ENCODE data around the gene TUBG1. TPM values are rescaled to one million over a fixed set of nuclear protein-coding genes. Genes with fewer than 3 reads are reported as not detected.
A peak's percentile ranks its signal among the peaks of the same experiment; 100 is the strongest.

TUBG1 gene
- total RNA-seq, 1 experiment from 2014 or later: 139 TPM

GRCh38 chr17:42577532-42578281 is 31.8 kb upstream of the TUBG1 start, which contains the start of gene PSMC3IP:
Gene PSMC3IP, minus strand, starts transcription at chr17:42577729. Its CDS starts 43 bp downstream, at chr17:42577686.
- ATAC-seq (peak; percentile 86), DNase-seq (ENCODE audit: low read depth, low spot score) (peak; percentile 87)
- POLR2A ChIA-PET: interaction anchor here (0.9 to 2.0 kb wide), 12 partner anchors 8 to 195 kb away, joined by 3 to 13 read pairs (median 4); partner anchors contain the start of genes CCR10, MLX and VPS25
- H3K4me3 ChIP-seq (replicated peaks in 1 of 2; ENCODE audit: low read depth in 1 of 2, low read length in 2 of 2): peak within 1 kb of the TSS; percentile 72 to 99
- BruUV-seq (replicated peaks): TSS peak; percentile 80
- H3K27ac ChIP-seq (ENCODE audit: low read depth, low read length): peak within 1 kb of the TSS; percentile 95
- H4K20me1 ChIP-seq (ENCODE audit: insufficient read depth): no peaks in the 10 kb centered on the region
- CTCF ChIA-PET: interaction anchor here (0.9 to 4.4 kb wide), 33 partner anchors 8 to 420 kb away, joined by 3 to 136 read pairs (median 4); partner anchors contain the start of genes CNTD1, CNTNAP1, COA3 and MLX
- H3K27me3 ChIP-seq (ENCODE audit: insufficient read depth, low read length): no peaks in the 10 kb centered on the region
- TF ChIP-seq CEBPB (IDR thresholded peaks at IDR 0.05; ENCODE audit: low read depth): no peak
- peak; percentile 88 for TF ChIP-seq SIN3A (IDR thresholded peaks at IDR 0.05; ENCODE audit: low read depth)
- peak; percentile 71 for TF ChIP-seq EGR1 (IDR thresholded peaks at IDR 0.05; ENCODE audit: low read depth)
- TF ChIP-seq ZFX (IDR thresholded peaks at IDR 0.05): peak; percentile 74
- TF ChIP-seq SP1 (IDR thresholded peaks at IDR 0.05; ENCODE audit: low read depth): peak; percentile 87
- peak; percentile 87 for TF ChIP-seq POLR2AphosphoS5 (IDR thresholded peaks at IDR 0.05; ENCODE audit: low read depth, low read length)
- no peak for TF ChIP-seq TCF7L2 (IDR thresholded peaks at IDR 0.05; ENCODE audit: borderline replicate concordance, extremely low read depth, insufficient read depth, insufficient read length)
- peak; percentile 58 for TF ChIP-seq SRF (IDR thresholded peaks at IDR 0.05; ENCODE audit: low read depth)
- TF ChIP-seq, protein P1, sequence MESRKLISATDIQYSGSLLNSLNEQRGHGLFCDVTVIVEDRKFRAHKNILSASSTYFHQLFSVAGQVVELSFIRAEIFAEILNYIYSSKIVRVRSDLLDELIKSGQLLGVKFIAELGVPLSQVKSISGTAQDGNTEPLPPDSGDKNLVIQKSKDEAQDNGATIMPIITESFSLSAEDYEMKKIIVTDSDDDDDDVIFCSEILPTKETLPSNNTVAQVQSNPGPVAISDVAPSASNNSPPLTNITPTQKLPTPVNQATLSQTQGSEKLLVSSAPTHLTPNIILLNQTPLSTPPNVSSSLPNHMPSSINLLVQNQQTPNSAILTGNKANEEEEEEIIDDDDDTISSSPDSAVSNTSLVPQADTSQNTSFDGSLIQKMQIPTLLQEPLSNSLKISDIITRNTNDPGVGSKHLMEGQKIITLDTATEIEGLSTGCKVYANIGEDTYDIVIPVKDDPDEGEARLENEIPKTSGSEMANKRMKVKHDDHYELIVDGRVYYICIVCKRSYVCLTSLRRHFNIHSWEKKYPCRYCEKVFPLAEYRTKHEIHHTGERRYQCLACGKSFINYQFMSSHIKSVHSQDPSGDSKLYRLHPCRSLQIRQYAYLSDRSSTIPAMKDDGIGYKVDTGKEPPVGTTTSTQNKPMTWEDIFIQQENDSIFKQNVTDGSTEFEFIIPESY (IDR thresholded peaks at IDR 0.05; ENCODE audit: extremely low read depth, insufficient replicate concordance, low read length): peak; percentile 67
- TF ChIP-seq YY1 (IDR thresholded peaks at IDR 0.05; ENCODE audit: extremely low read depth, insufficient replicate concordance, low read depth, low read length): no peak
- no peak for TF ChIP-seq CBX3 (IDR thresholded peaks at IDR 0.05; ENCODE audit: low read depth)
- TF ChIP-seq, protein P2, sequence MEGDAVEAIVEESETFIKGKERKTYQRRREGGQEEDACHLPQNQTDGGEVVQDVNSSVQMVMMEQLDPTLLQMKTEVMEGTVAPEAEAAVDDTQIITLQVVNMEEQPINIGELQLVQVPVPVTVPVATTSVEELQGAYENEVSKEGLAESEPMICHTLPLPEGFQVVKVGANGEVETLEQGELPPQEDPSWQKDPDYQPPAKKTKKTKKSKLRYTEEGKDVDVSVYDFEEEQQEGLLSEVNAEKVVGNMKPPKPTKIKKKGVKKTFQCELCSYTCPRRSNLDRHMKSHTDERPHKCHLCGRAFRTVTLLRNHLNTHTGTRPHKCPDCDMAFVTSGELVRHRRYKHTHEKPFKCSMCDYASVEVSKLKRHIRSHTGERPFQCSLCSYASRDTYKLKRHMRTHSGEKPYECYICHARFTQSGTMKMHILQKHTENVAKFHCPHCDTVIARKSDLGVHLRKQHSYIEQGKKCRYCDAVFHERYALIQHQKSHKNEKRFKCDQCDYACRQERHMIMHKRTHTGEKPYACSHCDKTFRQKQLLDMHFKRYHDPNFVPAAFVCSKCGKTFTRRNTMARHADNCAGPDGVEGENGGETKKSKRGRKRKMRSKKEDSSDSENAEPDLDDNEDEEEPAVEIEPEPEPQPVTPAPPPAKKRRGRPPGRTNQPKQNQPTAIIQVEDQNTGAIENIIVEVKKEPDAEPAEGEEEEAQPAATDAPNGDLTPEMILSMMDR (IDR thresholded peaks at IDR 0.05 in 2 of 3, conservative IDR thresholded peaks at IDR 0.05 in 1 of 3; ENCODE audit: borderline replicate concordance in 1 of 3, insufficient read depth in 1 of 3, low read depth in 2 of 3, low read length in 2 of 3): peak in 2 of 3 experiments; percentile 23 to 42; a peak in 2 of 6 replicates
- peak; percentile 87 for TF ChIP-seq POLR2A (IDR thresholded peaks at IDR 0.05; ENCODE audit: borderline replicate concordance, extremely low read depth, insufficient read depth, insufficient read length)
- TF ChIP-seq, protein P3, sequence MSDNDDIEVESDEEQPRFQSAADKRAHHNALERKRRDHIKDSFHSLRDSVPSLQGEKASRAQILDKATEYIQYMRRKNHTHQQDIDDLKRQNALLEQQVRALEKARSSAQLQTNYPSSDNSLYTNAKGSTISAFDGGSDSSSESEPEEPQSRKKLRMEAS (IDR thresholded peaks at IDR 0.05): peak; percentile 50
- peaks cover 21 to 34% of the 10 kb centered on the region in 2 experiments; a peak in 3 of 4 replicates for H3K36me3 ChIP-seq (ENCODE audit: control insufficient read depth in 1 of 2, insufficient read depth in 2 of 2, low read length in 2 of 2)
- H3K9me3 ChIP-seq (ENCODE audit: control insufficient read depth in 1 of 2, insufficient read depth in 1 of 2, low read depth in 1 of 2, low read length in 2 of 2): no peaks in the 10 kb centered on the region
- peak within 1 kb of the TSS; percentile 99 for H3K9ac ChIP-seq (ENCODE audit: low read length)
- peak within 1 kb of the TSS; percentile 94 for H3K4me2 ChIP-seq (ENCODE audit: low read length)
- peaks cover 10 to 15% of the 10 kb centered on the region in 2 experiments for H3K4me1 ChIP-seq (ENCODE audit: control insufficient read depth in 1 of 2, insufficient read depth in 2 of 2, low read length in 2 of 2)
- intact Hi-C loops (cut with micrococcal nuclease): loop anchor here (1.0 kb wide), 4 partner anchors 102 to 360 kb away; partner anchors contain the start of gene BECN1
- peak within 1 kb of the TSS; percentile 53 for H2AFZ ChIP-seq (ENCODE audit: low read depth, low read length, poor library complexity, severe bottlenecking)
- RAD21 ChIA-PET (ENCODE audit: low non-redundant PET in 1 of 2, low total read pairs in 2 of 2, uncharacterized antibody in 2 of 2, unreplicated experiment in 2 of 2): interaction anchor here (0.8 to 2.6 kb wide), 10 partner anchors 32 to 246 kb away, joined by 3 to 25 read pairs (median 6); partner anchors contain the start of genes CCR10 (in 2 of the 2), BECN1 (in 1 of the 2), PLEKHH3 (in 1 of the 2) and RETREG3 (in 1 of the 2)
- peaks cover 53% of the 10 kb centered on the region for H3K79me2 ChIP-seq (ENCODE audit: insufficient read depth, low read length)
- no peaks in the 10 kb centered on the region for H3K9me2 ChIP-seq (ENCODE audit: insufficient read depth)
